Thymus (tissue), 11 donors: ENCODE measurements around the gene HEATR9. TPM values are rescaled to one million over a fixed set of nuclear protein-coding genes. Genes with fewer than 3 reads are reported as not detected.
"Not testable (repeated sequence)": the region's sequence is repeated elsewhere in the genome, so short reads cannot be mapped to it uniquely, and the experiment has no call there.

Experiments used
- DNase-seq, 9 donors: peaks; one replicate each; pipeline ENCODE4 v3.0.0-alpha.2; 2013; ENCODE audit warnings: low spot score in 9 of 9, low read depth in 6 of 9, missing footprints in 1 of 9
- H3K27ac ChIP-seq, 2 donors: one replicate each; pipeline ENCODE4 v1.5.1; 2013; ENCODE audit warnings: control low read depth in 1 of 2, low read depth in 1 of 2, low read length in 1 of 2, mild to moderate bottlenecking in 1 of 2, moderate library complexity in 1 of 2
- H3K27me3 ChIP-seq, 2 donors: one replicate each; pipeline ENCODE4 v1.5.1; 2013; ENCODE audit warnings: low read length in 1 of 2; ENCODE audit not compliant: control insufficient read depth in 2 of 2, insufficient read depth in 1 of 2
- H3K36me3 ChIP-seq, 2 donors: one replicate each; pipeline ENCODE4 v1.5.1; 2013; ENCODE audit warnings: low read length in 1 of 2, mild to moderate bottlenecking in 1 of 2, moderate library complexity in 1 of 2; ENCODE audit not compliant: control insufficient read depth in 2 of 2, insufficient read depth in 2 of 2
- H3K4me1 ChIP-seq, 2 donors: one replicate each; pipeline ENCODE4 v1.5.1; 2013; ENCODE audit warnings: low read length in 2 of 2; ENCODE audit not compliant: control insufficient read depth in 2 of 2, insufficient read depth in 2 of 2
- H3K4me3 ChIP-seq, 2 donors: one replicate each; pipeline ENCODE4 v1.5.1; 2013; ENCODE audit warnings: low read length in 2 of 2, control low read depth in 1 of 2, mild to moderate bottlenecking in 1 of 2
- H3K9me3 ChIP-seq, 2 donors: one replicate each; pipeline ENCODE4 v1.5.1; 2013; ENCODE audit warnings: low read length in 1 of 2, mild to moderate bottlenecking in 1 of 2; ENCODE audit not compliant: control insufficient read depth in 2 of 2, insufficient read depth in 1 of 2
- WGBS: extraction: QIAGEN DNeasy Blood & Tissue Kit; methylation state at CpG from one replicate; pipeline ENCODE4 v1.1.7; 2013; 5-methylcytosine and 5-hydroxymethylcytosine counted together
- polyA plus RNA-seq: library from polyadenylated mRNA; stranded (reverse); fragments of 200-250 nt; gene quantifications from one replicate; pipeline ENCODE4 v1.2.3, GENCODE V29; 2013
- total RNA-seq: library from RNA; stranded (reverse); fragments of 120-200 nt; gene quantifications from one replicate; pipeline ENCODE4 v1.2.4, GENCODE V29; 2013
- donor health status: healthy.

Gene HEATR9
- total and polyA plus RNA-seq, 2 donors = 0.05 to 0.82 TPM

- not testable (repeated sequence) for H3K27ac ChIP-seq, H3K36me3 ChIP-seq, H3K27me3 ChIP-seq, DNase-seq, H3K9me3 ChIP-seq, H3K4me3 ChIP-seq
- H3K4me1 ChIP-seq = peaks cover 9 to 47% of the 10 kb centered on the region in 2 donors
- 99% methylated on average over 7 of the region's 7 CpGs for WGBS
Observed at GRCh38 chr17:35897772-35898171, 29.1 kb upstream of the HEATR9 start.

DNA sequence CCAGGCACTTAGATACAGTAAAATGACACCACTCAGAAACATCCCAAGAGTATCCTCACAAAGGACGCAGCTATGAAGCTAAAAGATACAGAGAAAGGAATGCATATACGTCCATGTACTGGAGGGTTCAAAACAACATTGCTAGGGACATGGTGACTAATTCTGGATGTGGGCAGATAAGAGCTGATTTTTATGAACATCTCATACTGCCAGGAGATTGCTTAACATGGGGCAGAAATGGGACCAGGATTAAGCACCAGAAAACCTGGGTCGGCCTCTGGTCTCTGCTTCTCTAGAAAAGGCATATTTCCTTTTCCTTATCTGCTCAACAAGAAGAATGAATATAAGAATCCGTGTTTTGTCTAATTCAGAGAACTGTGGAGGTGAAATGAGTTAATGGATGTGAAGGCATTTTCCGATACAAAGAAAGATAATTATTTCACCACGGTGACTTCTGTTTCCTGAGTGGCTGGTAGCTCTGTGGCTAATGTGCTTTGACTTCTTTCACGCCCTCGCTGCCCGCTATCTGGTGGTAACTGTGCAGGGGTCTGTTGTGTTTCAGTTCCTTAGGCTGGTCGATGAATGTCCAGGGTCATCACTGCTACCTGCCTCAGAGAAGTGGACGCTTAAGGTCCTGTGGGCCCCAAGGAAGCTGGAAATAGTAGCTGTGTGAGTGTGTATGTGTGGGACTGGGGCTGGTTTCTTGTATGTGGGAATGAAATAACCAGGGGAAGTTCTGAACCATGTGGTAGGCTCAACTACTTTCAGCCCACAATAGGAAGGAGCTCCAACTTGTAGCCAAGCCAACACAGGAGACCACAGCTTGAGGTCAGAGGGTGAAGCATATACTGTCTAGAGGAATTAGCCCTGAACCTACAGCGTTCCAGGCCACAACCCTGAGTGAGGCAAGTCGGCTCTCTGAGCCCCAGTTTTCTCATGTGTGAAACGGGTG is 27.2 kb upstream of the HEATR9 start:
- Histone ChIP-seq H3K36me3 (no peaks in the 10 kb centered on the region), H3K27me3 (no peaks in the 10 kb centered on the region), H3K4me1 (peaks cover 15 to 52% of the 10 kb centered on the region in 2 donors), H3K27ac (no peak overlapping the region), H3K4me3 (no peak overlapping the region), H3K9me3 (no peaks in the 10 kb centered on the region)
- DNase-seq = no peak
- WGBS = 42% methylated on average over 14 of the region's 14 CpGs

DNA sequence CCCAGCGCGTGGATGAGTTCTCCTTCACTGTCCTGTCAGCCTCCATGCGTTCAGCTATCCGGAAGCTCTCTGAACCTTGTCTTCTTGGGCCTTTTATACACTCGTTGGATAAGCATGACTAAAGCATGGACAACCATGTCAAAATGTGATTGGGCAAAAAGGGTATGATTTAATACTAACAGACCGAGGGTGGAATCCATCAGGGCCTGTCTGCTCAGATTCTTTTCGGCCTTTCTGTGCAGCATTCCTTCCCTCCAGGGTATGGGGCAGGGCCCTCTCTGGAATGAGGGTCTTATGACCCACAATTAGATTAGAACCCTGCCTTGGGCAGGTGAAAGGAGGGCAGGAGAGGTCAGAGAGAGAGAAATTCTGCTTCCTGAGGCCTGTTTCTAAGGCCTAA is 25.5 kb upstream of the HEATR9 start:
- H3K4me1 ChIP-seq = peaks cover 23 to 51% of the 10 kb centered on the region in 2 donors
- 97% methylated on average over 7 of the region's 7 CpGs for WGBS
- no peak for DNase-seq
- H3K9me3 ChIP-seq = no peaks in the 10 kb centered on the region
- H3K36me3 ChIP-seq = no peaks in the 10 kb centered on the region
- H3K4me3 ChIP-seq = no peak overlapping the region
- no peak overlapping the region for H3K27ac ChIP-seq
- no peaks in the 10 kb centered on the region for H3K27me3 ChIP-seq

- peaks cover 20 to 51% of the 10 kb centered on the region in 2 donors for H3K4me1 ChIP-seq
Observed at GRCh38 chr17:35893751-35894150, 25.1 kb upstream of the HEATR9 start.

GRCh38 chr17:35892091-35893035 is 23.7 kb upstream of the HEATR9 start:
- Histone ChIP-seq H3K4me3 (no peak overlapping the region), H3K27ac (peak overlapping the region; percentile 61 to 95), H3K4me1 (peaks cover 19 to 44% of the 10 kb centered on the region in 2 donors), H3K9me3 (no peaks in the 10 kb centered on the region), H3K27me3 (no peaks in the 10 kb centered on the region), H3K36me3 (no peaks in the 10 kb centered on the region)
- WGBS = 89% methylated on average over 6 of the region's 6 CpGs
- DNase-seq = no peak

More at GRCh38 chr17:35893751-35894150, 25.1 kb upstream of the HEATR9 start:
- no peak for DNase-seq
- Histone ChIP-seq H3K27me3 (no peaks in the 10 kb centered on the region), H3K36me3 (no peaks in the 10 kb centered on the region), H3K9me3 (no peaks in the 10 kb centered on the region), H3K27ac (no peak overlapping the region), H3K4me3 (no peak overlapping the region)
- WGBS = 97% methylated on average over 4 of the region's 4 CpGs

DNA sequence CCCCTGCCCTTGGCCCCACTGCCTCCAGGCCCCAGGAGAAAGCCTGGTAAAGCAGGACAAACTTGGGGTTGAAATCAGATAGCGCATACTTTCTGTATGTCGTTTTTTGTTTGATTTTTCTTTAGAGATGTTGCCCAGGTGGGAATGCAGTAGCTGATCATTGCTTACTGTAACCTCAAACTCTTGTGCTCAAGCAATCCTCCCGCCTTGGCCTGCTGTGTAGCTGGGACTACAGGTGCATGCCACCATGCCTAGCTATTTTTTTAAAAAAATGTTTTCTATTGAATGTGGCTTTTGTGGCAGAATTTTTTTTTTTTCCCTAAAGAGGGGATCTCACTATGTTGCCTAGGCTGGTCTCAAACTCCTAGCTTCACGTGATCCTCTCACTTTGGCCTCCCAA is 22.6 kb upstream of the HEATR9 start:
- DNase-seq = peak in 3 of 9 donors; percentile 51 to 73 (median 61)
- H3K36me3 ChIP-seq = no peaks in the 10 kb centered on the region
- no peak overlapping the region for H3K4me3 ChIP-seq
- H3K4me1 ChIP-seq = peaks cover 17 to 42% of the 10 kb centered on the region in 2 donors
- no peaks in the 10 kb centered on the region for H3K9me3 ChIP-seq
- 23% methylated on average over 4 of the region's 4 CpGs for whole genome bisulfite sequencing
- H3K27ac ChIP-seq = peak overlapping the region; percentile 74 to 95
- H3K27me3 ChIP-seq = no peaks in the 10 kb centered on the region

DNA sequence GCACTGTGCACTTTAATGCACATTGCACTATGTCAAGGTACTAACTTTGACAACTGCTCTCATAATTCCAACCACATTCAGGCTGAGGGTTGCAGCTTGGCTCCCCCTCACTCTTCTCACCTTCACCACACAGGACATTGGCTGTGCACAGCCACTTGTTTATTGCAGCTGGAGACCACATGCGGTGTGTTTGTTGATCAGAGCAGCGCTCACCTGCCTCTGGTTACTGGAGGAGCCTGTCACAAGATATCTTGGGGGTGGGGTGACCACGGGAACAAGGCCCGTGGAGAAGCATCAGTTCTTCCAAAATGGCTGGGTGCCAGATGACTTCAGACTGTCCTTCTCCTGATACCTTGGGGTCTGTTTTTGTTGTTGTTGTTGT is 22.1 kb upstream of the HEATR9 start:
- Histone ChIP-seq H3K36me3 (no peaks in the 10 kb centered on the region), H3K4me1 (peaks cover 13 to 38% of the 10 kb centered on the region in 2 donors), H3K9me3 (no peaks in the 10 kb centered on the region), H3K27ac (peak overlapping the region; percentile 74 to 95), H3K27me3 (no peaks in the 10 kb centered on the region), H3K4me3 (no peak overlapping the region)
- DNase-seq = peak in 5 of 9 donors; percentile 28 to 80 (median 55)
- 29% methylated on average over 4 of the region's 4 CpGs for WGBS

DNA sequence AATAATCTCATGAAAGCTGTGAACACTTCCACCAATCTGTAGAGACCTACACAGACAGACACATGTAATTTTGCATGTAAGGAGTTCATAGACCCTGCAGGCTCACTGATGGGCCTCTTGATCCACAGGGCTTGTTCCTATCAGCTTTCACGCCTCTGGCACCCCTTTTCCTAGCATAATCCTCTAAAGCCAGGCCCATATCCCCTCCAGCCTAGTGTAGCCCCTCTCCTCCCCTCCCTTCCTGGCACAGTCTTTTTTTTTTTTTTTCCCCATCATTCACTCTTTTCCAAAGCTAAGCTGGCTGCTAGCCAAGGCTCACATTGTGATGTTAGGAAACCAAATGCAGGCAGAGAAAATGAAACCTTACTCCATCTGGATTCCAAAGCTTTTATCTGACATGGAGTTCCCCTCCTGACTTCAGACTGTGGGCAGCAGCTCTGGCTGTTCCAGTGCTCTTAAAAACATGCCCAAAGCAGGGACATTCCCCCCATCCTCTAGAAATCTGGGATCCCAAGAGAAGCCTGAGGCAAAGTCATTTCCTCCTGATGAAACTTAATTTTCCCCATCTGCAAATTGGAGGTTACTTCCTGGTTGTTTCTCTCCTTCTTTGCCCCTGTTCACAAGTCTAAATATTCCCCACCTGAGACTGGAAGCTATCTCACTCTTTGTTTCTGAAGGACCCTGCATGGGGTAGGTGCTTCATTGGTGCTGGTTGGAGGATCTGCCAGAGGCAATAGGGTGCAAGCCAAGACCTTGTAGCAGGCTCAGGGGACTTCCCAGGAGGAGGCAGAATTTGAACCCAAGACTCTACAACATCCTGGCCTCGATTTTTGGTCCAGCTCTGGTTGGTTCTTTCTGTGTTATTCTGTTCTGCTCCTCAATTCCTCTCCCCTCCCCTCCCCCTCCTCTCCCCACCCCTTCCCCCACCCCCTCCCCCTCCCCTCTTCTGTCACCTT is 21.4 kb upstream of the HEATR9 start:
- DNase-seq = peak in 1 of 9 donors; percentile 50
- Histone ChIP-seq H3K4me3 (no peak overlapping the region), H3K9me3 (no peaks in the 10 kb centered on the region), H3K4me1 (peaks cover 13 to 38% of the 10 kb centered on the region in 2 donors), H3K27me3 (no peaks in the 10 kb centered on the region), H3K27ac (peak overlapping the region; percentile 46 to 95), H3K36me3 (no peaks in the 10 kb centered on the region)
- 92% methylated on average over 2 of the region's 2 CpGs for WGBS
